GM12874 (cell line): ENCODE measurements around the gene TOB1.

Experiments used
- CTCF ChIP-seq: IDR thresholded peaks from 2 replicates; pipeline ENCODE4 v1.5.1; 2011; ENCODE audit warnings: low read depth, mild to moderate bottlenecking, control low read depth, low read length, moderate library complexity; ENCODE audit not compliant: insufficient read depth

TOB1 gene

GRCh38 chr17:50856431-50856830, 9.7 kb downstream of the TOB1 start:
- no peak for TF ChIP-seq CTCF

- TF ChIP-seq CTCF, result no peak
Measured at GRCh38 chr17:50855708-50856330, 10.3 kb downstream of the TOB1 start.

GRCh38 chr17:50853781-50854180, 12.4 kb downstream of the TOB1 start:
- no peak for TF ChIP-seq CTCF

- no peak for TF ChIP-seq CTCF
Measured at GRCh38 chr17:50853015-50853615, 13.0 kb downstream of the TOB1 start.

- no peak for TF ChIP-seq CTCF
Measured at GRCh38 chr17:50850640-50851039, 15.5 kb downstream of the TOB1 start.

GRCh38 chr17:50848711-50849110, 17.4 kb downstream of the TOB1 start:
- TF ChIP-seq CTCF, result no peak

- TF ChIP-seq CTCF, result no peak
Measured at GRCh38 chr17:50848039-50848438, 18.1 kb downstream of the TOB1 start.
